K562 (cell line): Measurements from ENCODE around the gene ALOX12B. TPM values are rescaled to one million over a fixed set of nuclear protein-coding genes. Genes with fewer than 3 reads are reported as not detected.

Experiments used
- BCL6 ChIP-seq: fragments of 250-450 bp; sonication (Bioruptor Pico); IDR thresholded peaks from 2 replicates; pipeline ENCODE4 v1.4.0; 2020
- BRD9 ChIP-seq: fragments of 450-650 bp; IDR thresholded peaks from 2 replicates; pipeline ENCODE4 v1.6.1; 2018; ENCODE audit warnings: low read depth; ENCODE audit not compliant: partially characterized antibody
- CREB1 ChIP-seq, 2 experiments: sonication (generic) in 1 of 2; formaldehyde crosslinking in 1 of 2; IDR thresholded peaks; 2 replicates each; pipeline versions ENCODE4 v1.6.1 to v1.8.0; 2012 to 2022; ENCODE audit warnings: inconsistent platforms in 1 of 2, mild to moderate bottlenecking in 1 of 2, missing genetic modification reagents in 1 of 2, moderate library complexity in 1 of 2
- CUX1 ChIP-seq: fragments of 200-800 bp; sonication (Bioruptor generic); IDR thresholded peaks from 2 replicates; pipeline ENCODE4 v1.6.1; 2016; ENCODE audit warnings: missing genetic modification characterization, missing compliant biosample characterization
- ESRRA ChIP-seq: fragments of 450-650 bp; IDR thresholded peaks from 2 replicates; pipeline ENCODE4 v1.6.1; 2014; ENCODE audit warnings: low read depth, mild to moderate bottlenecking, moderate library complexity, borderline replicate concordance
- GABPA ChIP-seq: fragments of 200-800 bp; sonication (Bioruptor generic); conservative IDR thresholded peaks from 2 replicates; pipeline ENCODE4 v1.6.1; 2016; ENCODE audit warnings: low read depth, missing genetic modification characterization, missing compliant biosample characterization
- GATAD2B ChIP-seq: fragments of 450-650 bp; IDR thresholded peaks from 2 replicates; pipeline ENCODE4 v1.6.1; 2017; ENCODE audit warnings: mild to moderate bottlenecking, borderline replicate concordance
- HNRNPUL1 ChIP-seq: fragments of 200-400 bp; formaldehyde crosslinking; IDR thresholded peaks from 2 replicates; pipeline ENCODE4 v1.6.1; 2017; ENCODE audit warnings: low read length
- MCM5 ChIP-seq: fragments of 450-650 bp; IDR thresholded peaks from 2 replicates; pipeline ENCODE4 v1.6.1; 2016; ENCODE audit warnings: low read depth
- NR2C1 ChIP-seq, 2 experiments: fragments of 450-650 bp; IDR thresholded peaks; 2 replicates each; pipeline ENCODE4 v1.6.1; 2017; ENCODE audit warnings: mild to moderate bottlenecking in 2 of 2, antibody characterized with exemption in 1 of 2, inconsistent platforms in 1 of 2, missing compliant biosample characterization in 1 of 2, missing genetic modification characterization in 1 of 2
- POLR2G ChIP-seq: fragments of 200-400 bp; formaldehyde crosslinking; IDR thresholded peaks from 2 replicates; pipeline ENCODE4 v1.6.1; 2017; ENCODE audit warnings: low read depth, mild to moderate bottlenecking, antibody characterized with exemption, low read length, moderate library complexity
- PURB ChIP-seq: sonication (generic); formaldehyde crosslinking; IDR thresholded peaks from 2 replicates; pipeline ENCODE4 v1.9.0; 2021; ENCODE audit warnings: low read depth, mild to moderate bottlenecking, missing genetic modification reagents
- RBM22 ChIP-seq: fragments of 200-400 bp; formaldehyde crosslinking; IDR thresholded peaks from 2 replicates; pipeline ENCODE4 v1.6.1; 2018; ENCODE audit warnings: low read length, low read depth; ENCODE audit not compliant: poor library complexity, severe bottlenecking
- TEAD2 ChIP-seq: fragments of 450-650 bp; IDR thresholded peaks from 2 replicates; pipeline ENCODE4 v1.6.1; 2016; ENCODE audit warnings: missing genetic modification characterization, control low read depth, missing compliant biosample characterization
- ZKSCAN1 ChIP-seq: fragments of 150-350 bp; IDR thresholded peaks from 2 replicates; pipeline ENCODE4 v1.6.1; 2016; ENCODE audit warnings: low read depth, low read length
- ZNF282 ChIP-seq: sonication (generic); formaldehyde crosslinking; IDR thresholded peaks from 2 replicates; pipeline ENCODE4 v1.8.1; 2023; ENCODE audit warnings: missing genetic modification reagents
- ZNF445 ChIP-seq: fragments of 250-450 bp; sonication (Bioruptor Pico); IDR thresholded peaks from 2 replicates; pipeline ENCODE4 v1.4.0; 2020; ENCODE audit warnings: low read depth, mild to moderate bottlenecking, moderate library complexity
- polyA plus RNA-seq, 8 experiments: library from polyadenylated mRNA; depleted of rRNA in 4 of 8; stranded (reverse) in 5 of 8; unstranded in 3 of 8; fragments of >200 nt; fragmentation: Nextera tagmentation in 2 of 8; fragmentation: Illumina TruSeq in 1 of 8; extraction: Ambion mirVana in 2 of 8; extraction: Trizol in 1 of 8; gene quantifications; 2 replicates each; pipeline versions ENCODE4 v1.2.1 to v1.2.3, GENCODE V29; 2011 to 2014; ENCODE audit warnings: inconsistent platforms in 1 of 8, missing spikeins in 1 of 8
- total RNA-seq, 7 experiments: library from RNA; depleted of rRNA in 6 of 7; stranded (reverse); fragments of >200 nt in 6 of 7; fragmentation: Illumina TruSeq in 2 of 7; extraction: Trizol in 2 of 7; gene quantifications; 2 replicates each; pipeline versions ENCODE4 v1.2.1 to v1.2.3, GENCODE V29; 2011 to 2021; ENCODE audit warnings: low replicate concordance in 1 of 7
- TF ChIP-seq, protein P1 (sequence below): sonication (generic); formaldehyde crosslinking; IDR thresholded peaks from 2 replicates; pipeline ENCODE4 v1.8.0; 2022; ENCODE audit warnings: mild to moderate bottlenecking, missing genetic modification reagents

Gene ALOX12B
- total and polyA plus RNA-seq, 9 of the 15 experiments (the other 6 are each of a cell fraction or from before 2014, with no cell fraction given), result not detected

DNA sequence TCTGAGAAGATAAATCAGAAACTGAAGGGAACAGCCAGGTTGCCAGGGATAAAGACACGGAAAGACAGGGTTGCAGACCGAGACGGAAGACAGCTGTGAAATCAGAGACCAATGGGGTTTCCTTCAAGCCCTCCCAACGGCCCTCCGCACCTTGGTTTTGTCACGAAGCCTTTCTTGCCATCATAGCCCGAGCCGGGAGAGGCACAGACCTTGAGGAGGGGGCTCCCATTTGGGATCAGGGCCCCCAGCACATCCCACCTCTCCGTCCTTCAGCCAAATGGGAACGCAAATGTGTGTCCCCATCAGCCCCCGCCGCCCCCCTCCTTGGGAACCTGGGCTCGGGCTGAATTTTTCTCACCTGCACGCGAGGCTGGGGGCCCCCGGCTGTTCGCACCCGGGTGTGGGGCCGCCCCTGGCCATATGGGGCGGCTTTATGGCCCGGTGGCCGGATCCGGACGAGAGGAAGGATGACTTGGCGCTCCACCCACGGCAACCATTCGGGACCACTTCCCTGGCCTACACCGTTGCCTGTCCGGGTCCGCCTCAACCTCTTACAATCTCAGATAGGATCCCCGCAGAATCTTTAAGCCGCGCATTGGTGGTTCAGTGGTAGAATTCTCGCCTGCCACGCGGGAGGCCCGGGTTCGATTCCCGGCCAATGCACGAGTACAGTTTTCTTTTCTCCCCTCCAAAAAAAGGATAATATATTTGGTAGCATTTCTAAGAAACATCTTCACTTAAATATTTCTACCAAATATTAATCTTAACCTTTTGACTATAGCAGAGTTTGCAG is 37.8 kb upstream of the ALOX12B start (continued):
- TF ChIP-seq CUX1 (no peak), ZKSCAN1 (0 out of 2 replicates have a peak, but pooled peaks have one; percentile 17), ZNF445 (CRISPR knock-in tag) (no peak), GABPA (tag) (0 out of 2 replicates have a peak, but pooled peaks have one; percentile 39), MCM5 (no peak), CREB1 (IDR thresholded peaks at IDR 0.05) (no peak), CREB1 (CRISPR knock-in tag; IDR thresholded peaks at IDR 0.05) (no peak), ZNF282 (CRISPR knock-in tag) (no peak), NR2C1 (IDR thresholded peaks at IDR 0.05) (no peak), NR2C1 (tag; IDR thresholded peaks at IDR 0.05) (no peak), HNRNPUL1 (no peak), TEAD2 (tag) (no peak), BRD9 (peak; percentile 50), ESRRA (no peak), RBM22 (peak; percentile 72), PURB (CRISPR knock-in tag) (no peak), GATAD2B (peak; percentile 72; the same call in 1 of the 2 replicates), POLR2G (peak; percentile 72), BCL6 (CRISPR knock-in tag) (no peak)
- TF ChIP-seq, protein P1, sequence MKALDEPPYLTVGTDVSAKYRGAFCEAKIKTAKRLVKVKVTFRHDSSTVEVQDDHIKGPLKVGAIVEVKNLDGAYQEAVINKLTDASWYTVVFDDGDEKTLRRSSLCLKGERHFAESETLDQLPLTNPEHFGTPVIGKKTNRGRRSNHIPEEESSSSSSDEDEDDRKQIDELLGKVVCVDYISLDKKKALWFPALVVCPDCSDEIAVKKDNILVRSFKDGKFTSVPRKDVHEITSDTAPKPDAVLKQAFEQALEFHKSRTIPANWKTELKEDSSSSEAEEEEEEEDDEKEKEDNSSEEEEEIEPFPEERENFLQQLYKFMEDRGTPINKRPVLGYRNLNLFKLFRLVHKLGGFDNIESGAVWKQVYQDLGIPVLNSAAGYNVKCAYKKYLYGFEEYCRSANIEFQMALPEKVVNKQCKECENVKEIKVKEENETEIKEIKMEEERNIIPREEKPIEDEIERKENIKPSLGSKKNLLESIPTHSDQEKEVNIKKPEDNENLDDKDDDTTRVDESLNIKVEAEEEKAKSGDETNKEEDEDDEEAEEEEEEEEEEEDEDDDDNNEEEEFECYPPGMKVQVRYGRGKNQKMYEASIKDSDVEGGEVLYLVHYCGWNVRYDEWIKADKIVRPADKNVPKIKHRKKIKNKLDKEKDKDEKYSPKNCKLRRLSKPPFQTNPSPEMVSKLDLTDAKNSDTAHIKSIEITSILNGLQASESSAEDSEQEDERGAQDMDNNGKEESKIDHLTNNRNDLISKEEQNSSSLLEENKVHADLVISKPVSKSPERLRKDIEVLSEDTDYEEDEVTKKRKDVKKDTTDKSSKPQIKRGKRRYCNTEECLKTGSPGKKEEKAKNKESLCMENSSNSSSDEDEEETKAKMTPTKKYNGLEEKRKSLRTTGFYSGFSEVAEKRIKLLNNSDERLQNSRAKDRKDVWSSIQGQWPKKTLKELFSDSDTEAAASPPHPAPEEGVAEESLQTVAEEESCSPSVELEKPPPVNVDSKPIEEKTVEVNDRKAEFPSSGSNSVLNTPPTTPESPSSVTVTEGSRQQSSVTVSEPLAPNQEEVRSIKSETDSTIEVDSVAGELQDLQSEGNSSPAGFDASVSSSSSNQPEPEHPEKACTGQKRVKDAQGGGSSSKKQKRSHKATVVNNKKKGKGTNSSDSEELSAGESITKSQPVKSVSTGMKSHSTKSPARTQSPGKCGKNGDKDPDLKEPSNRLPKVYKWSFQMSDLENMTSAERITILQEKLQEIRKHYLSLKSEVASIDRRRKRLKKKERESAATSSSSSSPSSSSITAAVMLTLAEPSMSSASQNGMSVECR (CRISPR knock-in tag), result no peak
